HepG2 (cell line): Measurements from ENCODE around the gene INTS14. TPM values are rescaled to one million over a fixed set of nuclear protein-coding genes. Genes with fewer than 3 reads are reported as not detected.

Experiments used
- ATF7-NPFF ChIP-seq: sonication (generic); formaldehyde crosslinking; IDR thresholded peaks from 2 replicates; pipeline ENCODE4 v1.8.1; 2023; ENCODE audit warnings: mild to moderate bottlenecking, low read depth, missing genetic modification reagents, moderate library complexity
- CENPT ChIP-seq: sonication (generic); formaldehyde crosslinking; IDR thresholded peaks from 2 replicates; pipeline ENCODE4 v1.8.0; 2022; ENCODE audit warnings: low read depth, mild to moderate bottlenecking, moderate library complexity, missing genetic modification reagents
- GATA4 ChIP-seq: sonication (generic); IDR thresholded peaks from 2 replicates; pipeline ENCODE4 v1.6.1; 2016; ENCODE audit warnings: antibody characterized with exemption, low read depth, borderline replicate concordance
- GATAD2A ChIP-seq: IDR thresholded peaks from 2 replicates; pipeline ENCODE4 v1.6.1; 2016
- HOXA7 ChIP-seq: sonication (generic); formaldehyde crosslinking; IDR thresholded peaks from 2 replicates; pipeline ENCODE4 v1.8.1; 2022; ENCODE audit warnings: mild to moderate bottlenecking, missing genetic modification reagents, moderate library complexity
- PAF1 ChIP-seq: IDR thresholded peaks from 2 replicates; pipeline ENCODE4 v1.6.1; 2016; ENCODE audit warnings: missing genetic modification reagents, missing compliant biosample characterization
- POLR2G ChIP-seq: fragments of 200-400 bp; formaldehyde crosslinking; IDR thresholded peaks from 2 replicates; pipeline ENCODE4 v1.6.1; 2018; ENCODE audit warnings: mild to moderate bottlenecking, low read depth, low read length, moderate library complexity
- SSRP1 ChIP-seq: IDR thresholded peaks from 2 replicates; pipeline ENCODE4 v1.6.1; 2016; ENCODE audit warnings: control low read depth
- TBL1XR1 ChIP-seq: fragments of 150-350 bp; IDR thresholded peaks from 2 replicates; pipeline ENCODE4 v1.6.1; 2014; ENCODE audit warnings: borderline replicate concordance, low read length; ENCODE audit not compliant: partially characterized antibody
- YY1 ChIP-seq: IDR thresholded peaks from 2 replicates; pipeline ENCODE4 v1.6.1; 2011; ENCODE audit warnings: low read length, low read depth, moderate library complexity, mild to moderate bottlenecking; ENCODE audit not compliant: insufficient read depth, insufficient replicate concordance
- ZBTB25 ChIP-seq: IDR thresholded peaks from 2 replicates; pipeline ENCODE4 v1.6.1; 2018; ENCODE audit warnings: missing genetic modification reagents
- ZBTB4 ChIP-seq: sonication (generic); formaldehyde crosslinking; IDR thresholded peaks from 2 replicates; pipeline ENCODE4 v1.4.0; 2020; ENCODE audit warnings: missing genetic modification reagents, mild to moderate bottlenecking, borderline replicate concordance
- ZNF124 ChIP-seq: sonication (generic); formaldehyde crosslinking; IDR thresholded peaks from 2 replicates; pipeline ENCODE4 v1.4.0; 2020; ENCODE audit warnings: missing genetic modification reagents
- ZNF296 ChIP-seq: sonication (generic); formaldehyde crosslinking; conservative IDR thresholded peaks from 2 replicates; pipeline ENCODE4 v1.5.0; 2020; ENCODE audit warnings: mild to moderate bottlenecking, missing genetic modification reagents
- ZNF317 ChIP-seq: sonication (generic); formaldehyde crosslinking; IDR thresholded peaks from 2 replicates; pipeline ENCODE4 v1.5.0; 2020; ENCODE audit warnings: mild to moderate bottlenecking, missing genetic modification reagents
- ZNF354B ChIP-seq: sonication (generic); formaldehyde crosslinking; IDR thresholded peaks from 2 replicates; pipeline ENCODE4 v1.8.0; 2022; ENCODE audit warnings: mild to moderate bottlenecking, missing genetic modification reagents
- ZNF451 ChIP-seq: sonication (generic); formaldehyde crosslinking; IDR thresholded peaks from 2 replicates; pipeline ENCODE4 v1.5.0; 2020; ENCODE audit warnings: mild to moderate bottlenecking, missing genetic modification reagents
- ZNF496 ChIP-seq: sonication (generic); formaldehyde crosslinking; IDR thresholded peaks from 2 replicates; pipeline ENCODE4 v1.8.1; 2023; ENCODE audit warnings: mild to moderate bottlenecking, moderate library complexity, missing genetic modification reagents; ENCODE audit not compliant: insufficient replicate concordance
- ZNF678 ChIP-seq: sonication (generic); formaldehyde crosslinking; IDR thresholded peaks from 2 replicates; pipeline ENCODE4 v1.4.0; 2020; ENCODE audit warnings: mild to moderate bottlenecking, missing genetic modification reagents
- ZNF691 ChIP-seq: sonication (generic); formaldehyde crosslinking; IDR thresholded peaks from 2 replicates; pipeline ENCODE4 v1.4.0; 2020; ENCODE audit warnings: missing genetic modification reagents, low read depth, mild to moderate bottlenecking, borderline replicate concordance
- ZNF773 ChIP-seq: sonication (generic); formaldehyde crosslinking; IDR thresholded peaks from 2 replicates; pipeline ENCODE4 v1.4.0; 2020; ENCODE audit warnings: missing genetic modification reagents, borderline replicate concordance
- polyA plus RNA-seq, 8 experiments: library from polyadenylated mRNA; depleted of rRNA in 3 of 8; stranded (reverse) in 7 of 8; unstranded in 1 of 8; fragments of >200 nt; fragmentation: Illumina TruSeq in 4 of 8; extraction: Trizol in 4 of 8; gene quantifications; 2 replicates each; pipeline versions ENCODE4 v1.2.1 to v1.2.3, GENCODE V29; 2011 to 2016; ENCODE audit warnings: low read depth in 4 of 8, missing spikeins in 1 of 8, mixed read lengths in 1 of 8; ENCODE audit not compliant: insufficient read depth in 1 of 8
- total RNA-seq, 5 experiments: library from RNA; depleted of rRNA; stranded (reverse); fragments of >200 nt; fragmentation: Illumina TruSeq; extraction: Trizol; gene quantifications; 2 replicates each; pipeline ENCODE4 v1.2.3, GENCODE V29; 2016; ENCODE audit warnings: low read depth in 1 of 5
- TF ChIP-seq, protein P1 (sequence below): sonication (generic); formaldehyde crosslinking; IDR thresholded peaks from 2 replicates; pipeline ENCODE4 v1.4.0; 2020; ENCODE audit warnings: missing genetic modification reagents

The INTS14 gene
- total and polyA plus RNA-seq, 2 of the 13 experiments (the other 11 are each of a cell fraction or from before 2014, with no cell fraction given), result 41.4 to 52.0 TPM

DNA sequence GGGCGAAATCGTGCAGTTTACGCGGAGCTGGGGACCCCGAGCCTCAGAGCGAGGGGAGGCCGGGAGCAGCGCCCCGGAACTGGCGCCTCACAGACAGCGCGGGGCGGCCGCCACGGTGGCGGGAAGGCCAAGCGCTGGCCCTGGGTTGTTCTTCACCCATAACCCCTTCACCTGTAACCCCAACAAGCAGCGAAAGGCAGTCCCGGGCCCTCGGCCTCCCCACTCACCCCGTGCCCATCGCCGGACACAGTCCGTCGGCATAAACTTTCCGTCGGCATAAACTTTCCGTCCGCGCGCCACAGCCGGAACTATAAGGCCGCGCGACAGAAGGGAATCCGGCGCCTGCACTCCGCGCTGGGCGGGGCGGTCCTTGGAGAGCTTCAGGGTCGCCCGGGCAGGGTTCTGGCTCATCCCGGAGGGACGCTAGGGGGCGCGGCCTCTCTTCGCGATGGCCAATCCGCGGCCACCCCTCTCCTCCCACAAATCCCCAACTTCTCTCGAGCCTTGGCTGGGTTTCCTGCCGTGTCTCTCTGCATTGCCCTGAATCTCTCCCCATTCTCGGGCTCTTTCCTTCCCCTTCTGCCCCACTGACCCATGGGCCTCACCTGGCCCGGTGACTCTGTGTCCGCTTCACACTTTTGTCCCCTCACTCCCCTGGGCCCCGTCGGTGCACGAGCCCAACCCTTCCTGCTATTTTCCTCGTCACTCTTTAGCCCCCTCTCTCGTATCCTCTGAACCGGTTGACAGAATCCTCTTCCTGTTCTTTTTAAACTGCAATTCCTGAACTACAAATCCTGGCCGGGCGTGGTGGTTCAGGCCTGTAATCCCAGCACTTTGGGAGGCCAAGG lies at the start of gene INTS14 (continued):
- TF ChIP-seq GATA4 (peak; percentile 25; the same call in 1 of the 2 replicates), POLR2G (peak; percentile 96), ZNF317 (CRISPR knock-in tag) (peak; percentile 56; the same call in 1 of the 2 replicates), HOXA7 (CRISPR knock-in tag) (no peak), CENPT (0 out of 2 replicates have a peak, but pooled peaks have one; percentile 68), ZNF678 (CRISPR knock-in tag) (0 out of 2 replicates have a peak, but pooled peaks have one; percentile 75), ZNF496 (CRISPR knock-in tag) (no peak), SSRP1 (CRISPR knock-in tag) (no peak), ZNF451 (CRISPR knock-in tag) (peak; percentile 42; the same call in 1 of the 2 replicates), TBL1XR1 (no peak), GATAD2A (CRISPR knock-in tag) (peak; percentile 91), ZNF296 (CRISPR knock-in tag) (0 out of 2 replicates have a peak, but pooled peaks have one; percentile 11), ATF7-NPFF (peak; percentile 95), PAF1 (no peak), ZNF124 (CRISPR knock-in tag) (no peak; the same call in 1 of the 2 replicates), ZNF354B (CRISPR knock-in tag) (peak; percentile 87; the same call in 1 of the 2 replicates), ZBTB4 (no peak), YY1 (peak; percentile 89), ZNF691 (CRISPR knock-in tag) (peak; percentile 97), ZBTB25 (peak; percentile 94), ZNF773 (no peak)
- TF ChIP-seq, protein P1, sequence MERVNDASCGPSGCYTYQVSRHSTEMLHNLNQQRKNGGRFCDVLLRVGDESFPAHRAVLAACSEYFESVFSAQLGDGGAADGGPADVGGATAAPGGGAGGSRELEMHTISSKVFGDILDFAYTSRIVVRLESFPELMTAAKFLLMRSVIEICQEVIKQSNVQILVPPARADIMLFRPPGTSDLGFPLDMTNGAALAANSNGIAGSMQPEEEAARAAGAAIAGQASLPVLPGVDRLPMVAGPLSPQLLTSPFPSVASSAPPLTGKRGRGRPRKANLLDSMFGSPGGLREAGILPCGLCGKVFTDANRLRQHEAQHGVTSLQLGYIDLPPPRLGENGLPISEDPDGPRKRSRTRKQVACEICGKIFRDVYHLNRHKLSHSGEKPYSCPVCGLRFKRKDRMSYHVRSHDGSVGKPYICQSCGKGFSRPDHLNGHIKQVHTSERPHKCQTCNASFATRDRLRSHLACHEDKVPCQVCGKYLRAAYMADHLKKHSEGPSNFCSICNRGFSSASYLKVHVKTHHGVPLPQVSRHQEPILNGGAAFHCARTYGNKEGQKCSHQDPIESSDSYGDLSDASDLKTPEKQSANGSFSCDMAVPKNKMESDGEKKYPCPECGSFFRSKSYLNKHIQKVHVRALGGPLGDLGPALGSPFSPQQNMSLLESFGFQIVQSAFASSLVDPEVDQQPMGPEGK (CRISPR knock-in tag), result peak; percentile 74
